Activated CD4-positive, alpha-beta T cell treated with anti-CD3 and anti-CD28 coated beads, Interleukin-2, amount 50 U/mL, for 24 hours (primary cell): ENCODE measurements around the gene RSPRY1.
A peak's percentile ranks its signal among the peaks of the same experiment; 100 is the strongest.

Experiments
- DNase-seq, 2 donors: peaks; one replicate each; pipeline ENCODE4 v3.0.0-alpha.2; 2020; ENCODE audit warnings: low read depth in 1 of 2, low spot score in 1 of 2

RSPRY1 gene

GRCh38 chr16:57216968-57217367 lies 30.8 kb downstream of the RSPRY1 start:
- no peak for DNase-seq

GRCh38 chr16:57223057-57223456 lies 36.9 kb downstream of the RSPRY1 start:
- no peak for DNase-seq

GRCh38 chr16:57224651-57225335 lies 38.7 kb downstream of the RSPRY1 start:
- no peak for DNase-seq

- DNase-seq = no peak
Observed at GRCh38 chr16:57225978-57226377, 39.8 kb downstream of the RSPRY1 start.

- DNase-seq = no peak
Observed at GRCh38 chr16:57226701-57227621, 40.8 kb downstream of the RSPRY1 start.

- DNase-seq = no peak
Observed at GRCh38 chr16:57229079-57229478, 43.0 kb downstream of the RSPRY1 start.

GRCh38 chr16:57231821-57232350 lies 45.8 kb downstream of the RSPRY1 start:
- DNase-seq = no peak

- DNase-seq = no peak
Observed at GRCh38 chr16:57233944-57234706, 48.0 kb downstream of the RSPRY1 start.

GRCh38 chr16:57234707-57235092 lies 48.6 kb downstream of the RSPRY1 start:
- no peak for DNase-seq

GRCh38 chr16:57235128-57236021 lies 49.2 kb downstream of the RSPRY1 start:
- DNase-seq = no peak

GRCh38 chr16:57236022-57236350 lies 49.9 kb downstream of the RSPRY1 start:
- no peak for DNase-seq

- DNase-seq = no peak
Observed at GRCh38 chr16:57238682-57239081, 52.6 kb downstream of the RSPRY1 start.

- no peak for DNase-seq
Observed at GRCh38 chr16:57239107-57239506, 53.0 kb downstream of the RSPRY1 start.

GRCh38 chr16:57240851-57241250 lies 54.7 kb downstream of the RSPRY1 start:
- DNase-seq = no peak

GRCh38 chr16:57242650-57243049 lies 56.5 kb downstream of the RSPRY1 start:
- DNase-seq = no peak

- no peak for DNase-seq
Observed at GRCh38 chr16:57244463-57244766, 58.3 kb downstream of the RSPRY1 start.

- peak; percentile 93 to 96 for DNase-seq
Observed at GRCh38 chr16:57244767-57245471, 58.8 kb downstream of the RSPRY1 start, which contains the start of gene ARL2BP. ARL2BP (plus strand) TSS chr16:57245259; CDS start chr16:57245368, 109 bp downstream.

GRCh38 chr16:57245472-57246113 lies 59.5 kb downstream of the RSPRY1 start:
- no peak for DNase-seq

GRCh38 chr16:57251352-57251751 lies 65.2 kb downstream of the RSPRY1 start:
- DNase-seq = no peak
